H4 (cell line): ENCODE measurements around the gene DHCR24. TPM values are rescaled to one million over a fixed set of nuclear protein-coding genes. Genes with fewer than 3 reads are reported as not detected.

Experiments used
- DNase-seq: peaks from one replicate; pipeline ENCODE4 v3.0.0-alpha.2; 2015; ENCODE audit warnings: low spot score
- total RNA-seq: library from RNA; depleted of rRNA; stranded (reverse); fragments of >200 nt; shearing (Covaris generic); gene quantifications from 2 replicates; pipeline ENCODE4 v1.2.3, GENCODE V29; 2014; rRNA removed

DHCR24 gene
- total RNA-seq, 1 experiment from 2014 or later = 93.1 TPM

DNA sequence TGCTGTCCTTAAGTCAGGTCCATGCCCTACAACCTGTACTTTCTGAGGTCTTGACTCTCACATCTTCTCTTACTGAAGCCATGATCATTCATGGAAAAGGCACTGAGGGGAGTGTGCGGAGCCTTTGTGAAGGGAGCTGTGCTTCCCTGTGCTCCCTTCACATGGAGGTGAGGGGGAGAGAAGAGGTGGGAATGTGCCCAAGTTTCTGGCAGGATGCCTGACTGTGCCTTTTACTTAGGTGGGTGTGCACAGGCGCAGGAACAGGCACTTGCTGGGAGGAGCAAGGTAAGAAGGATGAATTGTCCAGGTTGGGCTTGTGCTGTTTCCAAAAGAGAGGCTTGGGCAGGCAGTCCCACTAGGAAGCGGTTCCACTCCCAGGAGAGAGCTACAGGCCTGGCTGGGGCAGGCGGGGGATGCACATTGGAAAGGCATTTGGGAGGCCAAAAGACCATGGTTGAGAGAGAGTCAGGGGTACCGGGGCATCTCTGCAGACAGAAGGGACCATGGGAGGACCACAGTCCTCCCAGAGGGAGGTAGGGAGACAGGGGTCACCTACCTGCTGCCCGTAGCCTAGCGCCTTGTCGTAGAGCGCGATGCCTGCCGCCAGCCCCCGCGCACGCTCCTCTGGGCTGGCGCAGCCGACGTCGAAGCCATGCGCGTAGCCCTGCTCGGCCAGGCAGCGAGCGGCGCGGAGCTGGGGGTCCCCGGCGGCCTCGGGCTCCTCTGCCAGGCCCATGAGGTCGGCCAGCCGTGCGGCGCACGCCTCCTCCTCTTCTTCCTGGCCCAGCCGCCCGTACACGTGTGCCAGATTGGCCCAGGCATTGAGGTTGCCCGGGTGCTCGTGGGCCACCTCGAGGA lies 86.7 kb downstream of the DHCR24 start:
- no peak for DNase-seq

Other genes with a start within 250 kb of the DHCR24 start
- gene MROH7, start 245.4 kb downstream of the DHCR24 start, total RNA-seq = not detected in 2 replicates
- gene TTC4, start 171.3 kb downstream of the DHCR24 start, total RNA-seq = 47.8 and 52.9 TPM in 2 replicates
- gene PARS2, start 122.7 kb downstream of the DHCR24 start, total RNA-seq = 6.1 and 7.0 TPM in 2 replicates
- gene TTC22, start 85.9 kb downstream of the DHCR24 start, total RNA-seq = not detected in 2 replicates
- gene TMEM61, start 93.4 kb upstream of the DHCR24 start, total RNA-seq = 0.17 TPM in 1 of 2 replicates, not detected in the other
- gene BSND, start 111.7 kb upstream of the DHCR24 start, total RNA-seq = not detected in 2 replicates
- gene PCSK9, start 152.4 kb upstream of the DHCR24 start, total RNA-seq = 0.04 TPM in 1 of 2 replicates, not detected in the other